ENCODE data around the gene TGFBR3. TPM values are rescaled to one million over a fixed set of nuclear protein-coding genes. Genes with fewer than 3 reads are reported as not detected.

Gene TGFBR3
- total RNA-seq, 1 experiment from 2014 or later = 2.4 TPM

DNA sequence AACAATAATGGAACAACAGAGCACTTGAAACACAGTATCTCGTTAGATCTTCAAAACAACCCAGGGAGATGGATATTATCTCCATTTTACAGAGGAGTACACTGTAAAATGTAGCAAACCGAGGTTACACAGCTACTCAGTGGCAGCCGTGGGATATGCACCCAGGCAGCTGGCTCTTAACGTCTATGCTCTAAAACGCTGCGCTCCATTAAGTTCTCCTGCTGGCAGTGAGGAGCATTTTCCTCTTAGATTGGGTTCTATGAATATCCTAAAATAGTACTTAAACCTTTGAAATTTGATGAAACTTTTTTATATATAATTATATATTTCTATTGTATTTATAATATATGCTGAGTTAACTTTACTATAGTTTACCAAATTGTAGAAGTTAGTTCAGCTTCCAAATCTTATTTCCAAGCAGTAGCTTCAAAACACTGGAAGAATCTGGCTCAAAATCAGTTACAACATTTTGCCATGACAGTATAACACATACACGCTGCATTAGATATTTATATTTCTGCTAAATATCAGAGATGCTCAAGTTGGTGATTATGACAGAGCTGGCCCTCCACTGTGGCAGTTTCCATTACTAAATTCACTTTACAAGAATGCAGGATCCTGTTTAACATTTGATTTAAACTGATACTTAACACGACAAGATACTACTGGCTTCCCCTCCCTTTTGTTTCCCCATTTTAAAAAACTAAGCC, 49.5 kb downstream of the TGFBR3 start:
- Histone ChIP-seq H3K18ac (ENCODE audit: insufficient read length, low read depth, low read length) (no peak overlapping the region), H2AFZ (ENCODE audit: low read length) (no peak overlapping the region), H3K23ac (ENCODE audit: insufficient read length, low read depth, low read length) (no peak overlapping the region), H3K27me3 (ENCODE audit: insufficient read depth, low read length) (no peaks in the 10 kb centered on the region), H3K9me3 (ENCODE audit: control insufficient read depth, low read depth, low read length) (no peaks in the 10 kb centered on the region), H2BK15ac (ENCODE audit: low read depth, low read length) (no peak overlapping the region), H3K79me2 (ENCODE audit: insufficient read depth, low read length) (no peaks in the 10 kb centered on the region), H3K56ac (ENCODE audit: insufficient read length, low read depth, low read length) (no peak overlapping the region), H3K79me1 (ENCODE audit: insufficient read depth, low read depth, low read length, poor library complexity, severe bottlenecking) (no peaks in the 10 kb centered on the region), H3K14ac (ENCODE audit: insufficient read depth, low read length) (no peak overlapping the region), H4K20me1 (ENCODE audit: control insufficient read depth, insufficient read depth, insufficient read length) (no peaks in the 10 kb centered on the region), H3K4me2 (ENCODE audit: insufficient read depth, insufficient read length, low read length) (no peak overlapping the region), H2BK5ac (ENCODE audit: insufficient read length, low read length) (no peak overlapping the region), H3T11ph (ENCODE audit: low read length) (no peak overlapping the region), H3K27ac (ENCODE audit: insufficient read length, low read depth, low read length) (no peak overlapping the region), H2AK5ac (ENCODE audit: insufficient read length, low read length) (no peak overlapping the region), H3K4me1 (ENCODE audit: insufficient read depth, low read length) (no peaks in the 10 kb centered on the region), H4K91ac (ENCODE audit: insufficient read length, low read depth, low read length) (no peak overlapping the region), H3K9ac (ENCODE audit: extremely low read depth, insufficient read length, low read length) (no peak overlapping the region), H3K4ac (ENCODE audit: low read depth, low read length) (no peak overlapping the region), H3K23me2 (ENCODE audit: insufficient read length, low read depth, low read length, poor library complexity, severe bottlenecking) (no peaks in the 10 kb centered on the region), H4K8ac (replicated peaks; ENCODE audit: insufficient read length, low read depth, low read length) (no peak overlapping the region), H2BK12ac (ENCODE audit: insufficient read length, low read depth, low read length) (no peak overlapping the region), H2BK20ac (ENCODE audit: low read depth, low read length, poor library complexity, severe bottlenecking) (no peak overlapping the region), H4K5ac (ENCODE audit: insufficient read length, low read depth, low read length) (no peak overlapping the region), H2BK120ac (ENCODE audit: low read depth, low read length, poor library complexity, severe bottlenecking) (no peak overlapping the region)
- Mint-ChIP-seq H3K27ac (no peak overlapping the region), H3K4me1 (no peaks in the 10 kb centered on the region), H3K27me3 (ENCODE audit: low read depth) (no peaks in the 10 kb centered on the region), H3K9me3 (no peaks in the 10 kb centered on the region), H3K36me3 (ENCODE audit: insufficient read depth in 1 of 3, low read depth in 3 of 3) (no peaks in the 10 kb centered on the region), H3K4me3 (no peak overlapping the region)
- TF ChIP-seq, protein P1, sequence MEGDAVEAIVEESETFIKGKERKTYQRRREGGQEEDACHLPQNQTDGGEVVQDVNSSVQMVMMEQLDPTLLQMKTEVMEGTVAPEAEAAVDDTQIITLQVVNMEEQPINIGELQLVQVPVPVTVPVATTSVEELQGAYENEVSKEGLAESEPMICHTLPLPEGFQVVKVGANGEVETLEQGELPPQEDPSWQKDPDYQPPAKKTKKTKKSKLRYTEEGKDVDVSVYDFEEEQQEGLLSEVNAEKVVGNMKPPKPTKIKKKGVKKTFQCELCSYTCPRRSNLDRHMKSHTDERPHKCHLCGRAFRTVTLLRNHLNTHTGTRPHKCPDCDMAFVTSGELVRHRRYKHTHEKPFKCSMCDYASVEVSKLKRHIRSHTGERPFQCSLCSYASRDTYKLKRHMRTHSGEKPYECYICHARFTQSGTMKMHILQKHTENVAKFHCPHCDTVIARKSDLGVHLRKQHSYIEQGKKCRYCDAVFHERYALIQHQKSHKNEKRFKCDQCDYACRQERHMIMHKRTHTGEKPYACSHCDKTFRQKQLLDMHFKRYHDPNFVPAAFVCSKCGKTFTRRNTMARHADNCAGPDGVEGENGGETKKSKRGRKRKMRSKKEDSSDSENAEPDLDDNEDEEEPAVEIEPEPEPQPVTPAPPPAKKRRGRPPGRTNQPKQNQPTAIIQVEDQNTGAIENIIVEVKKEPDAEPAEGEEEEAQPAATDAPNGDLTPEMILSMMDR (conservative IDR thresholded peaks at IDR 0.05) = peak; percentile 27; the same call in 2 of the 3 replicates
- no peak for DNase-seq
- WGBS (ENCODE audit: extremely low coverage, insufficient read length, low lambda C conversion rate) = no CpG with 5 or more reads among the region's 8 CpGs
